ENCODE measurements around the gene ZCCHC9.

ZCCHC9 gene

GRCh38 chr5:81360640-81361039, 59.3 kb downstream of the ZCCHC9 start:
- DNase-seq: no peak

GRCh38 chr5:81361600-81361999, 60.2 kb downstream of the ZCCHC9 start:
- DNase-seq: no peak
